Fibroblast of mammary gland (primary cell): ENCODE data around the gene RFESD.
"Not testable (repeated sequence)": the region's sequence is repeated elsewhere in the genome, so short reads cannot be mapped to it uniquely, and the experiment has no call there.

ENCODE experiments used
- DNase-seq: peaks from one replicate; pipeline ENCODE4 v3.0.0-alpha.2; 2010; ENCODE audit warnings: low read depth
- H3K4me3 ChIP-seq: 2 replicates; pipeline ENCODE4 v1.5.1; 2011; ENCODE audit warnings: low read depth, mild to moderate bottlenecking, low read length, moderate library complexity; ENCODE audit not compliant: control insufficient read depth
- TF ChIP-seq, protein P1 (sequence below): conservative IDR thresholded peaks from 2 replicates; pipeline ENCODE4 v1.5.1; 2011; ENCODE audit warnings: low read depth, low read length, inconsistent platforms; ENCODE audit not compliant: control insufficient read depth, insufficient read depth

The RFESD gene

GRCh38 chr5:95627971-95628810, 18.4 kb upstream of the RFESD start:
- DNase-seq = no peak
- TF ChIP-seq, protein P1, sequence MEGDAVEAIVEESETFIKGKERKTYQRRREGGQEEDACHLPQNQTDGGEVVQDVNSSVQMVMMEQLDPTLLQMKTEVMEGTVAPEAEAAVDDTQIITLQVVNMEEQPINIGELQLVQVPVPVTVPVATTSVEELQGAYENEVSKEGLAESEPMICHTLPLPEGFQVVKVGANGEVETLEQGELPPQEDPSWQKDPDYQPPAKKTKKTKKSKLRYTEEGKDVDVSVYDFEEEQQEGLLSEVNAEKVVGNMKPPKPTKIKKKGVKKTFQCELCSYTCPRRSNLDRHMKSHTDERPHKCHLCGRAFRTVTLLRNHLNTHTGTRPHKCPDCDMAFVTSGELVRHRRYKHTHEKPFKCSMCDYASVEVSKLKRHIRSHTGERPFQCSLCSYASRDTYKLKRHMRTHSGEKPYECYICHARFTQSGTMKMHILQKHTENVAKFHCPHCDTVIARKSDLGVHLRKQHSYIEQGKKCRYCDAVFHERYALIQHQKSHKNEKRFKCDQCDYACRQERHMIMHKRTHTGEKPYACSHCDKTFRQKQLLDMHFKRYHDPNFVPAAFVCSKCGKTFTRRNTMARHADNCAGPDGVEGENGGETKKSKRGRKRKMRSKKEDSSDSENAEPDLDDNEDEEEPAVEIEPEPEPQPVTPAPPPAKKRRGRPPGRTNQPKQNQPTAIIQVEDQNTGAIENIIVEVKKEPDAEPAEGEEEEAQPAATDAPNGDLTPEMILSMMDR = no peak
- H3K4me3 ChIP-seq = no peak overlapping the region

- no peak for DNase-seq
- no peak overlapping the region for H3K4me3 ChIP-seq
- TF ChIP-seq, protein P1 = no peak
These were observed 17.6 kb upstream of the RFESD start for GRCh38 chr5:95628933-95629332.

DNA sequence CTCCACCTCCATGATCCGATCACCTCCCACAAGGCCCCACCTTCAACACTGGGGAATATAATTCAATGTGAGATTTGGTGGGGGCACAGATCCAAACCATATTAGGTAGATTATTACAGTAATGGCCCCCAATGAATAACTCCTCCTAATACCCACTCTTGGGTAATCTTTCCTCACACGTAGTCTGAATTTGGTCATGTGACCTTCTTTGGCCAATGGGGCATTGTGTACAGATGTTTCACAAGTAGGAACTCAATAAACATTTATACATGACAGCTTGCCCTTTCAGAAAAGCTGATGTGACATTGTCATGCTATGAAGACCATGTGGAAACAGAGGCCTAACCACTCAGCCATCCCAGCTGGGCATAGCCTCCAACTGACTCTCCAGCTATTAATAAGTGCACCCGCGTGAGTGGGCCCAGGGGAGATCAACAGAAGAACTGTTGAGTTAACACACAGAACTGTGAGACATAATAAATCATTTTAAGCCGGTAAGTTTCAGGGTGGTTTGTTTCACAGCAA, 16.1 kb upstream of the RFESD start:
- no peak for DNase-seq
- TF ChIP-seq, protein P1 = no peak
- H3K4me3 ChIP-seq = no peak overlapping the region

DNA sequence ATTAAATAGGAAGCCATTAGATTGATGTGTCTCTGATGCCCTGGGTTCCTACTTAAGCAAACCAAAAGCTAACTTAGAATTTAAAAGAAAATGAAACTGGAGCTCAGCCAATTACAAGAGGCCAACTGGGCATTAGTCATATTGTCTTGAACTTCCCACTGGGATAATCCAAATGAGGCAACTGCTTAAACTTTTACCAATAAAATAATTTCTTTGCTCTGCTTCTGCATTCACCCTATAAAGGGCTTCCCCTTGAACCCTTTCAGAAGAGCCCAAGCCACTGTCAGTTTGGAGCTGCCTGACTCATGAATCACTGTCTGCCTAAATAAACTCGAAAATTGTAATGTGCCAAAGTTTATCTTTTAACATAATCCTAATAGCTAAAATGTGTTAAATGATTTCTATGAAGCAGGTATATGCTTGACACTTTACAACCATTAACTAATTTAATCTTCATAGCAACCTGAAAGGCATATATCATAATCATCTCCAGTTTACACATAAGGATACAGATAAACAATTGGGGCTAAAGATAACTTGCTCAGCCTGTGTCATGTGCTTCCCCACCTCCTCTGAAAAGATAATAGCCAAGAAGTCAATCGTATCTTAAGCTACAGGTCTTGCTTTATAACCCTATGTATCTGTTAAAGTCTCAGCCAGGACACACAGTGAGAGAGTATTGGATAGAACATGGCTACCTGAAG, 15.2 kb upstream of the RFESD start:
- DNase-seq = peak; percentile 90
- no peak overlapping the region for H3K4me3 ChIP-seq
- TF ChIP-seq, protein P1 = no peak

DNA sequence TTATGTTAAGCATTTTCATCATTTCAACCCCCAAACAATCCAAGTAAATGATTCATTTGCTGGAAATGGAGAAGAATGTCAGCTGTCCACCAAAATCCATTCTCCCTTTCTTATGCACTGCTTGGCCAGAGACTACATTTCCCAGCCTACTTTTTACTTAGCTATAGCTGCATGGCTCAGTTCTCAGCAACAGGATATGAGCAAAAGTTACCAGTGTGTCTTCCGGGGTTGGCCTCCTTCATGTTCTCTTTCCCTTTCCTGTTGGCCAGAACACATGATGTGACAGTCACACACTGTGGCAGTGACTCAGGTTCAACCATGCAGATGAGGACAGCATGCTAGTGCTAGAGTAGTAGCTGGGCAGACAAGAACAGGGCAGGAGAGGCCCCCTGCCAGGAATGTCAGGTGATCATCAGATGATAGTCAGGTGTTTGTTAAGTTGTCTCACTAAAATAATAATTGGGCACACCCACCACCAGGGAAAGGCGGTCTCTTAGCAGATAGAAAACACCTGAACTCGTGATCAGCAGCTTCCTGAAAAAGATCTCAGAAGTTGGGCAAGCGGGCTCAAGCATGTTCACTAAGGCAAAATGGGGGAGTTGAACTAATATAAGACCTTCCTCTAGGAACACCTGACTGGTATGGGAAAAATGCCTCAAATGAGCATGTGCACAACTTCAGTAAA, 14.4 kb upstream of the RFESD start:
- TF ChIP-seq, protein P1 = no peak
- peak; percentile 73 for DNase-seq
- no peak overlapping the region for H3K4me3 ChIP-seq

GRCh38 chr5:95632942-95633341, 13.6 kb upstream of the RFESD start:
- not testable (repeated sequence) for DNase-seq, H3K4me3 ChIP-seq

GRCh38 chr5:95633671-95634070, 12.9 kb upstream of the RFESD start:
- TF ChIP-seq, protein P1 = no peak
- no peak overlapping the region for H3K4me3 ChIP-seq
- DNase-seq = no peak
